Activated T-helper 1 cell treated with anti-CD3 and anti-CD28 coated beads, Interleukin-12 subunit alpha, Interleukin-12 subunit beta, Interleukin-2, Interleukin-4 antibody, amounts not matched to agents 30 ng/mL and 10 ng/mL and 1 ng/mL, durations not matched to agents 14 hours and 24 hours and 36 hours (primary cell): ENCODE results near the gene GLYATL2. TPM values are rescaled to one million over a fixed set of nuclear protein-coding genes. Genes with fewer than 3 reads are reported as not detected.

Experiments used
- DNase-seq: peaks from one replicate; pipeline ENCODE4 v3.0.0; 2021; ENCODE audit warnings: low spot score
- H3K27ac Mint-ChIP-seq: one replicate; pipeline ENCODE4 v1.8.0; 2021; ENCODE audit warnings: mild to moderate bottlenecking, mixed read lengths
- H3K27me3 Mint-ChIP-seq: one replicate; pipeline ENCODE4 v1.8.0; 2022; ENCODE audit warnings: mild to moderate bottlenecking, moderate library complexity, mixed read lengths; ENCODE audit not compliant: insufficient read depth
- H3K36me3 Mint-ChIP-seq: one replicate; pipeline ENCODE4 v1.8.0; 2021; ENCODE audit warnings: low read depth, mixed read lengths
- H3K4me1 Mint-ChIP-seq: one replicate; pipeline ENCODE4 v1.8.0; 2021; ENCODE audit warnings: low read depth, mixed read lengths
- H3K4me3 Mint-ChIP-seq: one replicate; pipeline ENCODE4 v1.8.0; 2021; ENCODE audit warnings: mild to moderate bottlenecking, moderate library complexity, mixed read lengths
- H3K9me3 Mint-ChIP-seq: one replicate; pipeline ENCODE4 v1.8.0; 2021; ENCODE audit warnings: mixed read lengths
- intact Hi-C: fragments of 100-400 bp; cut with micrococcal nuclease; formaldehyde crosslinking; loops from one replicate; pipeline ENCODE4 v1.15.1; 2024
- total RNA-seq: library from RNA; stranded (reverse); gene quantifications from 2 replicates; pipeline ENCODE4 v1.2.3, GENCODE V29; 2022

GLYATL2 gene
- total RNA-seq, 1 donor from 2014 or later: not detected

DNA sequence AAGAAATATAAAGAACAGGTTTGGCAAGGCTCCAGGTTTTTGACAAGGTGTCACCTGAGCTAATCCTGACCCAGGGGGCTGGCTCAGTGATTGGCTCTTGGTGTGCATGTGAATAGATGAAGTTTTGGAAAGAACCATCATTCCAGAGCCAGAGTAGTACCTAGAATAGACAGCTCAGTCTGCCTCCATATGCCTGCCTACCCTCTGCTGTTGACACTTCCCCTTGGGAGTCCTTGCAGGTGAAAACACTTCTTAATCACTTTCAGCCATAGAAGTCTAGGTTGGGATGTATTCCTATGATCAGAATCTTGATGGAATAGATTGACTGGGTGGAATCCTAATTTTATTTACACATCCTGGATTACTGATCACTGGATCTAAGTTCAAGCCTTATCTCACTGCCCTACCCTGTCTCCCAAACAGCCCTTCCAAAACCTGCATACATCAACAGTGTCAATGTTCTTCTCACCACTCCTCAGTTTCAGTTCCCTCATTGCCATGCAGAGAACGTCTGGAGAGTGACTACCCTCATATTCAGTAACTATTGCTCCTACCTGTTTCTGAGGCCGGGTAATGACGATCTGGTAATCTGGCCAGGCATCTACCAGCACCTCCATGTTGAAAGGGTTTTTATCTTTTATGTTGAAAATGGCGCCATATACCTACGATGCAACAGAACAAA lies 6.7 kb downstream of the GLYATL2 start:
- no peak overlapping the region for H3K4me3 Mint-ChIP-seq
- H3K27me3 Mint-ChIP-seq: no peaks in the 10 kb centered on the region
- no peaks in the 10 kb centered on the region for H3K36me3 Mint-ChIP-seq
- H3K27ac Mint-ChIP-seq: no peak overlapping the region
- no peaks in the 10 kb centered on the region for H3K9me3 Mint-ChIP-seq
- no peak for DNase-seq
- no peaks in the 10 kb centered on the region for H3K4me1 Mint-ChIP-seq
- intact Hi-C loops: no loop called here

DNA sequence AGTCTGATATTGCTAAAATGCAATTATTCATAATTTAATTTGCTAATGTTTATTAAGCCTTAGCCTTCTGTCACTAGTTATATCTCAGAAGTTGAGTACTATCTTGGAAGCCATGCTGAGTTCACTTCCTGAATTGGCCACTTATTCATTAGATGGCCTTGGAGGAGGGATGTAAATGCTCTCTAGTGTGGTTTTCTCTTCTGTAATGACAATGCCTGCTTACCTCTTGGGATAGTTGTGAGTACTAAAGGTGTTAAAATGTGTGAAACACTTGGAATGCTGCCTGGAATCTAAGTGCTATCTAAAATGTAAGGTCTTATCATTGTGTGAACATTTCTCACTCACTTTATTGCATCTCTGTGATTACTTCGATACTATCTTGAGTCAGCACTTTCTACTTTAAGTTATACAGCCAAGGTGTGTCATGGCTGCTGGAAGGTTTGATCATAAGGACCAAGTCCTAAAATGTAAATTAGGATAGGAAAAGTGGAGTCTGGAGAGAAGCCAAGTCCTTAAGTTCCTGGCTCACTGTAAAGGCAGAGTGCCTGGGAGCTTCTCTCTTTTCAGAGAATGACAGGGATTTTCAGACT lies 12.4 kb downstream of the GLYATL2 start:
- Mint-ChIP-seq H3K27ac (no peak overlapping the region), H3K27me3 (peaks cover 2% of the 10 kb centered on the region), H3K4me1 (no peaks in the 10 kb centered on the region), H3K9me3 (peaks cover 4% of the 10 kb centered on the region), H3K36me3 (no peaks in the 10 kb centered on the region), H3K4me3 (no peak overlapping the region)
- DNase-seq: no peak
- intact Hi-C loops: no loop called here

DNA sequence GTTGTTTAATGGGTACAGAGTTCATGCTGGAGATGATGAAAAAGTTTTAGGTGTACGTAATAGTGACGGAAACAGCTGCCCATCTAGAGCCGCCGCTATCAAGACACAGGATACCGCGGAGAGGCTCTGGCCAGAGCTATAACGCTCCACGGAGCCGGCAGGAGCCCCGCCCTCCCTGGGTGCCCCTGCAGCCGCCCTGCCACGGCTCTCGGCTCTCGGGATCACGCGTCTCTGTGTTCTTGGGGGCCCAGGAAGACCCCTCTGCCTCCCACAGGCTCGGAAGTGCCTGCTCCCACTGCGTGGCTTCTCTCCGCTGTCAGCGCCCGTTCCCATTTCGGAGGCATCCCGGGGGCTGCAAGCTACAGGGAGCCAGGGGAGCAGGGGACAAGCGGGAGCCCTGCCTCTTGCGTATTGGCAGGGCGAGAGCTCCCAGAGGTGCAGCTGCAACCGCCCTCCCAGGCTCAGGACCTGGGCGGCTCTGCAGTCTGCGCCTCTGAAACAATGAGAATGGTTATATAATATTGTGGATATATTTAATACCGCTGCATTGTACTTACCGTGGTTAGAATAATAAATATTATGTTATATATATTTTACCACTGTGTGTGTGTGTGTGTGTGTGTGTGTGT lies 13.7 kb downstream of the GLYATL2 start:
- Mint-ChIP-seq H3K9me3 (peaks cover 4% of the 10 kb centered on the region), H3K27me3 (peaks cover 2% of the 10 kb centered on the region), H3K27ac (no peak overlapping the region), H3K4me1 (no peaks in the 10 kb centered on the region), H3K4me3 (no peak overlapping the region), H3K36me3 (no peaks in the 10 kb centered on the region)
- DNase-seq: no peak
- intact Hi-C loops: no loop called here

DNA sequence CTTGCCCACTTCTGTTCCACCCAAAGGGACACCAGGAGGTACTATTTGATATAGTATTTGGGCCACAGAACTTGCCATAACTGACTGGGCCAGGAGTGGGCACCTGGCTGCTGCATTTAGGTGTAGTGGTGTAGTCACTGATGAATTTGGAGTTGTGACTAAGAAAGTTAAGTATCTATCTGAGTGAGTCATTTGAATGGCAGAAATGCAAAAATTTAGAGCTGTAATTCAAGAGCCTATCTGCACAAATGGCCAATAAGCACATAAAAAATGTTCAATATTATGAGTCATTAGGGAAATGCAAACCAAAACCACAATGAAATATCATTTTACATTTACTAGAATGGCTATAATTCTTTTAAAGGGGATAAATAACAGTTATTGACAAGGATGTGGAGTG lies 14.7 kb downstream of the GLYATL2 start:
- intact Hi-C loops: no loop called here
- peaks cover 4% of the 10 kb centered on the region for H3K9me3 Mint-ChIP-seq
- H3K27me3 Mint-ChIP-seq: peaks cover 2% of the 10 kb centered on the region
- DNase-seq: no peak
- no peaks in the 10 kb centered on the region for H3K4me1 Mint-ChIP-seq
- H3K27ac Mint-ChIP-seq: no peak overlapping the region
- H3K36me3 Mint-ChIP-seq: no peaks in the 10 kb centered on the region
- no peak overlapping the region for H3K4me3 Mint-ChIP-seq

DNA sequence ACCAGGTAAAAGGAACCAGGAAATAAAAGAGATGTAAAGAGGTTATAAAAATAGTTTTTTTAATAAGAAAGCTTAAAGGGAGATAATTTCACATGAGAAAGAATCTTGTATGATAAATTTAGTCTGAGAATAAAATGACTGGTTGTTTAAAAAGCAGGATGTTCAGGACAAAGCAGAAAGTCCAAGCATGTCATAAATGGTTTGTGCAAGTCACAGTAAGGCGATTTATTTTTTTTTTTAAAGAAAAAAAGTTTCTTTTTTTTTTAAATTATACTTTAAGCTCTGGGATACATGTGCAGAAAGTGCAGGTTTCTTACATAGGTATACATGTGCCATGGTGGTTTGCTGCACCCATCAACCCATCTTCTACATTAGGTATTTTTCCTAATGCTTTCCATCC lies 30.8 kb downstream of the GLYATL2 start:
- no peaks in the 10 kb centered on the region for H3K4me1 Mint-ChIP-seq
- H3K27me3 Mint-ChIP-seq: peaks cover 2% of the 10 kb centered on the region
- no peak overlapping the region for H3K4me3 Mint-ChIP-seq
- DNase-seq: no peak
- intact Hi-C loops: no loop called here
- no peaks in the 10 kb centered on the region for H3K36me3 Mint-ChIP-seq
- no peak overlapping the region for H3K27ac Mint-ChIP-seq
- H3K9me3 Mint-ChIP-seq: peaks cover 16% of the 10 kb centered on the region

DNA sequence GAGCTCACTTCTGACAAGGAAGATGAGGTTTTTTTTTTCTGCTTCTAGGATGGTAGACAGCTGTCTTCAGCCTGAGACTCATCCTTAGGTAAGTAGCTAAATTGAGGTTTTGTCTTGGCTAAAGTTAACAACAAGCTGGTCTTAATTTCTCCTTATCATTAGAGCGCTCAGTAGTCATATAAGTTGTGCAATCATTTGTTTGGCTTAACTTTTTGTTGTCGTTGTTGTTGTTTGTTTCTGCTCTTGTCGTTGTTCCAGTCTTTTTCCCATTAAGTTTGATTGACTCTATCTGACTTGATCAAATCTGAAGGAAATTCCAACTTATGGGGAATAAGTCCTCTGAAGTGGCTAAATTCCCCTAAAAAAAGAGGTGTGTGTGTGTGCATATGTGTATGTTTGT lies 33.0 kb downstream of the GLYATL2 start:
- no peak for DNase-seq
- no peaks in the 10 kb centered on the region for H3K4me1 Mint-ChIP-seq
- no peak overlapping the region for H3K27ac Mint-ChIP-seq
- H3K27me3 Mint-ChIP-seq: peaks cover 3% of the 10 kb centered on the region
- intact Hi-C loops: no loop called here
- H3K9me3 Mint-ChIP-seq: peaks cover 11% of the 10 kb centered on the region
- H3K4me3 Mint-ChIP-seq: no peak overlapping the region
- H3K36me3 Mint-ChIP-seq: no peaks in the 10 kb centered on the region

DNA sequence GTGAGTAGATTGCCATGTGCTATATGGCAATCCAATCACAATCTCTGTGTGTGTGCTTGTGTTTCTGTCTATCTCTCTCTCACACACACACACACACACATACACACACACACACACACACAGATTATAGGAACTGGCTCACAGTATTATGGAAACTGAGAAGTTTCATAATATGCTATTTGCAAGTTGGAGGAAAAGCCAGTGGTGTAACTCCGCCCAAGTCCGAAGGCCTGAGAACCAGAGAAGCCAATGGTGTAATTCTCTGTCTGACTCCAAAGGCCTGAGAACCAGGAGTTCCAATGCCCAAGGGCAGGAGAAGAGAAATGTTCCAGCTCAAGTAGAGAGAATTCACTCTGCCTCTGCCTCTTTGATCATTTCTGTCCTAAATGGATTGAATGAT lies 37.2 kb downstream of the GLYATL2 start:
- Mint-ChIP-seq H3K36me3 (no peaks in the 10 kb centered on the region), H3K9me3 (peaks cover under 1% of the 10 kb centered on the region), H3K27me3 (peaks cover 3% of the 10 kb centered on the region), H3K4me1 (no peaks in the 10 kb centered on the region), H3K4me3 (no peak overlapping the region), H3K27ac (no peak overlapping the region)
- intact Hi-C loops: no loop called here
- no peak for DNase-seq

DNA sequence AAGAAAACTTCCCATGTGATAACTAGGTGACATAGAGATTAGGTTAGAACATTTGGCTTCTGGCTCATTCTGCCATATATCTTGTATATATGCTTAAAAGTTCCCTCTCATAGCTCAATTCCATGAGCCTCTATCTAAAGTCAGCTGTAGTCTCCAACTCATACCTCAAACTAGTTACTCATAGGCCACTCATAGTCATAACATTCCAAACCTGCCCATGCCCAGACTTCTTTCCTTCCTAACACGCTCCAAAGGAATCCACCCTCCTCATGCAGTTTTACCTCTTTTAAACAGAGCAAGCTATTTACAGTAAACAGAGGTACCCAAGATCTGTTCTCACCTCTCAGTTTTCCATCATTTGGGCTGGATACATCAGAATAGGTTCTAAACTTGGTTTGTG lies 39.4 kb downstream of the GLYATL2 start:
- Mint-ChIP-seq H3K27me3 (peaks cover 3% of the 10 kb centered on the region), H3K27ac (no peak overlapping the region), H3K9me3 (no peaks in the 10 kb centered on the region), H3K36me3 (no peaks in the 10 kb centered on the region), H3K4me3 (no peak overlapping the region), H3K4me1 (no peaks in the 10 kb centered on the region)
- intact Hi-C loops: no loop called here
- no peak for DNase-seq

DNA sequence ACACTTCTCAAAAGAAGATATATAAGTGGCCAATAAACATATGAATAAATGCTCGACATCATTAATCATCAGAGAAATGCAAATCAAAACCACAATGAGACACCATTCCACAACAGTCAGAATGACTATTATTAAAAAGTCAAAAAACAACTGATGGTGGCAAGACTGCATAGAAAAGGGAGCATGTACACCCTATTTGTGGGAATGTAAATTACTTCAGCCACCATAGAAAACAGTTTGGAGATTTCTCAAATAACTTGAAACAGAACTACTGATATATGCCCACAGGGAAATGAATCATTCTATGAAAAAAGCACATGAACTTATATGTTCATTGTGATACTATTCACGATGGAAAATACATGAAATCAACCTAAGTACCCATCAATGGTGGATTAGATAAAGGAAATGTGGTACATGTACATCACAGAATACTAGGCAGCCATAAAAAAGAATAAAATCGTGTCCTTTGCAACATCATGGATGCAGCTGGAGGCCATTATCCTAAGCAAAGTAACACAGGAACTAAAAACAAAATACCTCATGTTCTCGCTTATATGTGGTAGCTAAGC lies 42.4 kb downstream of the GLYATL2 start:
- Mint-ChIP-seq H3K4me1 (no peaks in the 10 kb centered on the region), H3K9me3 (no peaks in the 10 kb centered on the region), H3K4me3 (no peak overlapping the region), H3K27me3 (no peaks in the 10 kb centered on the region), H3K27ac (no peak overlapping the region), H3K36me3 (no peaks in the 10 kb centered on the region)
- intact Hi-C loops: no loop called here
- DNase-seq: no peak

DNA sequence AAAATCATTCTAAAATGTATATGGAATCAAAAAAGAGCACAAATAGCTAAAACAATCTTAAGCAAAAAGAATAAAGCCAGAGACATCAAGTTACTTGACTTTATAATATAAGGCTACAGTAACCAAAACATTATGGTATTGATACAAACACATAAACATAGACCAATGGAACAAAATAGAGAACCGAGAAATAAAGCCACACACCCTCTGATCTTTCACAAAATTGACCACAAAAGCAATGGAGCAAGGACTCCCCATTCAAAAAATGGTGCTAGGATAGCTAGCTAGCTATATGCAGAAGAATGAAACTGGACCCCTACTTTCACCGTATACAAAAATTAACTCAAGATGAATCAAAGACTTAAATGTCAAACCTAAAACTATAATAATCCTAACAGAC lies 43.2 kb downstream of the GLYATL2 start:
- H3K27me3 Mint-ChIP-seq: no peaks in the 10 kb centered on the region
- no peaks in the 10 kb centered on the region for H3K4me1 Mint-ChIP-seq
- intact Hi-C loops: no loop called here
- no peak for DNase-seq
- H3K36me3 Mint-ChIP-seq: no peaks in the 10 kb centered on the region
- no peak overlapping the region for H3K4me3 Mint-ChIP-seq
- no peaks in the 10 kb centered on the region for H3K9me3 Mint-ChIP-seq
- H3K27ac Mint-ChIP-seq: no peak overlapping the region

DNA sequence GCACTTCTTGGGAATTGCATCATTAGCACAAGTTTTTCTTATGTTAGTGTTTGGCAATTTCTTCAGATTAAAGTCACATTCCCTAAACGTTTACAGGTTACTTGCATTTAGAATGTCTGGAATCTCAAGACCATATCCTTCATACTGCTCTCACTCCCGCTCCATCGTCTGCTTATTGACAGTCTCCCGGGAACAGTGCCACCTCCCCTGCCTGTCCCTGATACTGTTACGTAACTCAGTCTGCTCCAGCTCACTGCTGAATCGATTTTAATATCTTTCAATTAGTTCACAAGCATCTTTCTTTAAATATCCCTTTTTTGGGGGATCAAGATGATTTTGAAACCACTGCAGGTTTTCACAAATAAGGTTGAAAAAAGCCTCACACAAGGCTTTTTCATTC lies 48.2 kb downstream of the GLYATL2 start:
- H3K36me3 Mint-ChIP-seq: no peaks in the 10 kb centered on the region
- no peaks in the 10 kb centered on the region for H3K4me1 Mint-ChIP-seq
- H3K4me3 Mint-ChIP-seq: no peak overlapping the region
- no peaks in the 10 kb centered on the region for H3K27me3 Mint-ChIP-seq
- H3K9me3 Mint-ChIP-seq: no peaks in the 10 kb centered on the region
- H3K27ac Mint-ChIP-seq: no peak overlapping the region
- no peak for DNase-seq
- intact Hi-C loops: no loop called here

DNA sequence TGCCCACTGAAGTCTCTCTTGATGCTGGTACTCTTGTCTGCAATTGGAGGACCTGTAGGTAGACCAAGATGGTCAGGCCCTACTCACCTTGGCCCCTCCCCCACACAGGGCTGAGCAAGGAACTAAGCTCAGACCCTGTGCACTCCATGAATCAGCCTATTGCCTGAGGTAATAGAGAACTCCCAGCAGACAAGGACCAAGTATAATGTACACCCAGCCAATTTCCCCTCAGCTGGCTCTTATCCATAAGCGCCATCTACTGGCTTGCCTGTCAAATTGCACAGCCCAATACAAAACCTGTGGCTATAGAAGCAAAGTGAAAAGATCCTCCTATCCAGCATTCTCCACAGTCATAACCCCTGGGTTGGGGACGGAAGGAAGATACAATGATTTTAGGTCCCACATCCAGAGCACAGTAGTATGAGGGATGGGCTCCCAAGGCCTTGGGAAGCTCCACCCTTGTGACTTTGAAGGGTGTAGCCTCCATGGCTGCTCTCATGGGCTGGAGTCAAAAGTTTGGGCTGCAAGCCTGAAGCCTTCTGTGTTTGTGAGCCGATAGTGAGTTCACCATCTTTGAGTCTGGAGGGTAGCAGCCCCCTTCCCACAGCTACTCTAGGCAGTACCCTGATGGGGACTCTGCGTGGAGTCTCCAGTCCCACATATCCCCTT lies 56.0 kb downstream of the GLYATL2 start:
- Mint-ChIP-seq H3K27ac (no peak overlapping the region), H3K4me1 (no peaks in the 10 kb centered on the region), H3K36me3 (no peaks in the 10 kb centered on the region), H3K27me3 (peaks cover 5% of the 10 kb centered on the region), H3K4me3 (no peak overlapping the region), H3K9me3 (no peaks in the 10 kb centered on the region)
- intact Hi-C loops: loop anchor here (1.0 to 2.0 kb wide), 2 partner anchors 134 to 220 kb away; no protein-coding TSS in a partner anchor
- peak; percentile 34 for DNase-seq

DNA sequence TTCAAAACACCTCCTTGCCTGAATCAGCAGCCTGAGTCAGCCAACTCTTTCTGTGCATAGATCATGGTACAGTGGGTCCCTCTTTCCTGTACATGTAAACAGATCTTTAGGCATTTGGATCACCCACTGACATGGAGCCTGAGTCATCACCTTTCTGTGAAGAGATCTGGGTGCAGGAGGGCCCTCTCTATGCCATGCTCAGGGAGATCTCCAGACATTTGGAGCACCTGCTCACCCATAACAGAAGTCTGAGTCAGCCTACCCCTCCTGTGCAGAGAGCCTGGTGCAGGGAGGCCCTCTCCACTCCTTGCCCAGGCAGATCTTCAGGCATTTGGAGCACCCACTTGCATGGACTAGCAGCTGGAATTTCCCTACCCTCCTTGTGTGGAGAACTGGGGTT lies 56.6 kb downstream of the GLYATL2 start:
- Mint-ChIP-seq H3K4me3 (no peak overlapping the region), H3K27me3 (peaks cover 5% of the 10 kb centered on the region), H3K9me3 (no peaks in the 10 kb centered on the region), H3K4me1 (no peaks in the 10 kb centered on the region), H3K36me3 (no peaks in the 10 kb centered on the region), H3K27ac (no peak overlapping the region)
- no peak for DNase-seq
- intact Hi-C loops: loop anchor here (1.0 to 2.0 kb wide), 2 partner anchors 134 to 219 kb away; no protein-coding TSS in a partner anchor
